HG02610 (cell line): Measurements from ENCODE around the gene CAVIN3.
A peak's percentile ranks its signal among the peaks of the same experiment; 100 is the strongest.
"Not testable (repeated sequence)": the region's sequence is repeated elsewhere in the genome, so short reads cannot be mapped to it uniquely, and the experiment has no call there.

ENCODE experiments used
- ATAC-seq: cut with Tn5 transposase; IDR thresholded peaks from one replicate; pipeline ENCODE4 v1.9.1; 2021; ENCODE audit warnings: mild to moderate bottlenecking, moderate library complexity; ENCODE audit not compliant: unreplicated experiment

CAVIN3 gene

DNA sequence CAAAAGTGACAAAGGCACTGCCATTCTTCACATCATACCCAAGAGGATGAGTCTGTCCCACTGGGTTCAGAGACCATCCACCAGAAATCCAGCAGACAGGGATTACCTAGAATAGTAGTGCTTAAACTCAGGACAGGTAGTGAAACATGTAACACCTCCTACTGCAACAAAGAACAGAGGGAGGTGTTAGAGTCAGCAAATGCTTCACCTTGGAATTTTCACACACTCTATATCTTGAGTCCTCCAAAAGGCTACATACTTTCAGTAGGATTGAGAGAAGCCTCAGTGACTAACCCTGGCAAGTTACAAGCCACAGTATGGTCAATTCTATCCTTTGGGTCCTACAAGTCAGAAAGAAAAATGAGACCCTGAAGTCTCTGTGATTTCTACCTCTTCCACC lies 6.0 kb upstream of the CAVIN3 start:
- ATAC-seq, result no peak

DNA sequence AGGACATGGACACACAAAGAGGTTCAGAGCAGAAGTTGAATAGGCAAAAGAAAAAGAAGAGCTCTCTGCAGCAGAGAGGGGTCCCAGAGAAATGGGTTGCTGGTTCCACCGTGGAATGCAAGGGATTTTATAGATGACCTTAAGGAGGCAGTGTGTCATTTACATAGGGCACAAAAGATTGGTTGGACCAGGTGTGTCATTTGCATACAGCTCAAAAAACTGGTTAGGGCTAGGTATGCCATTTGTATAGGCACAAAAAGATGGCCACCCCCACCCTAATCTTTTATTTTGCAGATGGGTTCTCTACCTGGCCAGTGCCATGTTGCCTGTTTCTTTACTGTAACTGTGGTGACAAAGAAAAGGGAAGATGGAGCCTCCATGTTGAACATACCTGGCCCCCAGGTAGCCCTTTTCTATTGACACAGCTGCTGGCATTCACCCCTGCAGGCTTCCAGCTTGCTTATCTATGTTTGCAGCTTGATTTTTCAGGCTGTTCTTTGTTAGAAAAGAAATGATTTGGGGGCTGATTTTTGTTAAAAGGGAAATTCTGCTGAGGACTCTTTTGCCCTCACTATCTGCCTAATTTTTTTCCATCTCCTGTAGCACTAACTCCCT lies 3.1 kb upstream of the CAVIN3 start:
- no peak for ATAC-seq

DNA sequence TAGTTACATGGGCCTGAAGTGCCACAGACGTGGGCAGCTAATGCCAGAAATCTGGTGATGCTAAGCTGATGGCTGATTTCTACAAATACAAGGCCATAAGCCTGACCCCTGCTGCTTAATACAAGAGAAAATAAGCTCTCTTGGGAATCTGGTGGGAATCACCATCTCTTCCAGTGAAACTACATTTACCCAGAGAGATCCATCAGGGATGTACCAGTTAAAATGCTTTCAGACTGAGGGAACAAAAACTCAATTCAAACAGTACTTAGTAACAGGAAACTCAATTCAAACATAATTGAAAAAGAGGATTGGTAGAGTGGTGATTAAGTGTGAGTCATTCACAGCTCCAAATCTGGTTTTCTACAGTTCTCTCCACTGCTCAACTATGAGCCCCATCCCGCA lies 1.7 kb upstream of the CAVIN3 start:
- ATAC-seq, result no peak

DNA sequence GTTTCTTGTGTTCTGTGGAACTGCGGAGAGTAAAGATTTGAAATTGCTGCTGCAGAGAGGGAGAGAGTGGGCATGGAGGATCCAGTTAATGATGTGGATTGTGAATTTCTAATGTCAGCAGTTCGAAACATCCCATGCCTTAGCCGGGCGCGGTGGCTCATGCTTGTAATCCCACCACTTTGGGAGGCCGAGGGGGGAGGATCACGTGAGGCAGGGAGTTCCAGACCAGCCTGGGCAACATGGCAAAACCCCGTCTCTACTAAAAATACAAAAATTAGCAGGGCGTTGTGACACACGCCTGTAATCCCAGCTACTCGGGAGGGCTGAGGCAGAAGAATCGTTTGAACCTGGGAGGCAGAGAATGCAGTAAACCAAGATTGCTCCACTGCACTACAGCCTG lies 1.1 kb upstream of the CAVIN3 start:
- ATAC-seq, result no peak

DNA sequence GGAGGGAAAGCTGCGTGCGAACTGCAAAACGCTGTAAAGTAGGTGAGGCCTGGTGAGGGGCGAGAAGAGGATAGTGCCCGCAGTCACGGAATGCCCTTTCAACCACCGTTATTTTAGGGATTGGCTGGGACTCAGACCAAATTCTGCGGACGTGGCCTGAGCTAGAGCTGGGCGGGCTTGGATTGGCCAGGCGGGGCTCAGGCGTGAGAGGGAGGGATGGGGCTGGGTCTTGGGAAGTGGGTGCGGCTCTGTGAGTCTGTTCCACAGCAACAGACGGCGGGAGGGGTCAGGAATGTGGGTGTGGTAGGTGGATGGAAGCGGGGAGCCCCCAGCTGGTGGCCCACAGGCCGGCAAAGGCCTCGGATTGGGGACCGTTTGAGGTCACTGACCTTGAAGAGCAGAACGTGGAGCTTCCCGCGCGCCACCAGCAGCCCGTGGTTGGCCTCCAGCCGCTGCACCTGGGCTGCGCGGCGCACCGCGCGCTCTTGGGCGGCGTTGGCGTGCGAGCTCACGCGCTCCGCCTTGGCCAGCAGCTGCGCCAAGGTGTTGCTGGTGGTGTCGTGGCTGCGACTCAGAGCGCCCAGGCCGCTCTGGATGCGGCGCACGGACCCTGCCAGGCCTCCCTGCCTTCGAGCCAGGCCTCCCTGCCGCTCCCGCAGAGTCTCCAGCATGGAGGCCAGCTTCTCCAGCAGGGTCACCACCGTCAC lies 444 bp downstream of the CAVIN3 start:
- ATAC-seq, result peak; percentile 27

DNA sequence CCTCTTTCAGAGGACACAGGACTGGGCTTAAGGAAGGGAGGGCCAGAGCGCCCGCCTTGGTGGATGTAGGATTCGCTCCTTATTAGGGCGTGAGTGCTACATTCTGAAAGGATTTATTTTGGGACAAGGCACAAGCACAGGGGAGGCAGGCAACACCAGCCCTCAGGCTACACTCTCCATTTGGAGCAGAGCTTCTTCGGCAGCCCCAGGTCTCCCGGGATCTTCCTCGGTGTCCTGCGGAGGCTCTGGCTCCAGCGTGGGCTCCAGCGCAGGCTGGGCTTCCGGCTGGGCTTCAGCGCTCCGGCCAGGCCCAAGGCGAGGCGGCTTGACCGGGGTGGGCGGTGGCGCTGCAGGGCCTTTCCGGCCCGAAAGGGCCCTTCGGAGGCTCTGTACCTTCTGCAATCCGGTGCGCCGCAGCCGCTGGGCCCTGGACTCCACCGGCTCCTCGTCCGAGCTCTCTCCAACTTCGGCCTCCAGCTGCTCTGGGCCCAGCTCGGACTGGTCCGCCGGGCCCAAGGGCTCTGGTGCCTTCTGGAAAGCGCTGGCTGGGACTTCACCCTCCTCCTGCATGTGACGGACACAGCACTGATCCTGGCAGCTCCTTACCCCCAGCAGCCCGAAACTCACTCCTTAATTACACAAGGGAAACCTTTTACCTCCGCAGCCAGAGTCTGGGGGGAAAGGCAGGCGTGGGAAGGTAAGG lies 1.1 kb downstream of the CAVIN3 start:
- ATAC-seq, result no peak

DNA sequence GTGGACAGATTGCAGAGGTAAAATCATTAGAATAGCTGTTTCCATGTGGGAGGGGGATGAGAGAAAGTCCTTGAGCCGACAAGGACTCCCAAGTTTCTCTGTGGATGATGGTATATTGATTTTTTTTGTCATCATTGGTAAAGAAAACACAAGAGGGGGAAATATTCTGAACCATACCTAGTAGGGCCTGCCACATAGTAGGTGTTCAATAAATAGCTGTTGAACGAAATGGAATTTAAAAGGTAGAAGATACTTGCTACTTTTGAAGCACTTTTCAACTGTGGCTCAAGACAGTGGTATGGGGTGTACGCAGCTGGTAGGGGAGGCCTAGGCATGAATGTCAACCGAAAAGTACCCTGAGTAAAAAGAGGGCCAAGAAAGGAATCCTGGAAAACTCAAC lies 2.1 kb downstream of the CAVIN3 start:
- ATAC-seq, result no peak

DNA sequence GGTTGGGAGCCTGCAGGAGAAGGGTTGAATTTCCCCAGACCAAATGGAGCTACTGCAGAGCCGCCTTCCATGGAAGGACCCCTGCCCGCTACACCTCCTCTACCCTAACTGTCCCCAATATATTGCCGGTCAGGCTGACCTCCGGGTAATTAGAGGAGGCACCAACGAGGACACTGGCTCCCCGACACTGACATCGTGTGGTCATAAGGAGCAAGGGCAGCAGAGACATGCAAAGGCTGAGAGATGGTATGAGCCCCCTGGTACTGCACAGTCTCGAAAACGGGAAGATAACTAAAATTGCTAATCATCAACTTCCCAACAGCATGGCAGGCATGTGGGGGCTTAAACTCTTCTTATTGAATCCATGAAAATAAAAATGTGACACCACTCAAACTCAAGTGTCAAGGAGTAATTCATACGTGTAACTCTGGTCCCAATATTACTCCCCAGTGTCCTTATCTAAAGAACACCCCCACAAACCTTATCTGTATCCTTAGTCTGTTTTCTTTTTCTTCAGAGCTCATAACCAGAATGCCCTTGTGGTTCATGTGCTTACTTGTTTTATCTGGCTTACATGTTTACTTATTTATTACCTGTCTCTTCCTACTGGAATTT lies 4.4 kb downstream of the CAVIN3 start:
- peak; percentile 67 for ATAC-seq

DNA sequence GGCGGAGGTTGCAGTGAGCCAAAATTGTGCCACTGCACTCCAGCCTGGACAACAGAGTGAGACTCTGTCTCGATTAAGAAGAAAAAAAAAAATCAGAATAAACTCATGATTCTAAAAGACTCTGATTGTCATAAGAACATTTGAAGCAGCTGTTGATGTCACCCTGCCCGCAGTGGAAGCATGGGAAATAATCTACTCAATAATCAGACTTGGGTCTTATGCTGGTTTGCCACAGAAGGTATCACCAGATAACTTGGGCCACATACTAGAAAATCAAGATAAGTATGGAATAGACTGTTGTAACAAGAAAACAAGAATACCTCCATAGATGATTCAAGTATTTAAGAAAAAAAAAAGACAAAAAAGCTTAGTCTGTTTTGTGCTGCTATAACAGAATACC lies 8.2 kb downstream of the CAVIN3 start:
- no peak for ATAC-seq

DNA sequence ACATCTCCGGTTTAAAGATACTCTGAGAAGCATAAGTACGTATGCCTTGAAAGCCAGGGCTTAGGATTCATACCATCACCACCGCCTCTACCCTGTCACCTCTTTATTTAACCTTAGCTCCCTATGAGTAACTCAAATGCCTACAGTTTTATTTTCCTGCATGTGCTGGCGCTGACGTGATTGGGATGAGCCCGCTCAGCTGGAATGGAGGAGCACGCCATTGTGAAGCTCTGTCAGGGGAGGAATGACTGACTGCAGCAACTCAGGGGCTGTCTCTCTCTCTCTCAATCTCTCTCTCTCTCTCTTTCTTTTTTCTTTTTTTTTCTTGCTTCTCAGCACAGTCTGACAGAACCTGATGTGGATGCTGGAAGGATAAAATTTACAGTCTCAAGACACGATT lies 12.4 kb downstream of the CAVIN3 start:
- ATAC-seq, result no peak

DNA sequence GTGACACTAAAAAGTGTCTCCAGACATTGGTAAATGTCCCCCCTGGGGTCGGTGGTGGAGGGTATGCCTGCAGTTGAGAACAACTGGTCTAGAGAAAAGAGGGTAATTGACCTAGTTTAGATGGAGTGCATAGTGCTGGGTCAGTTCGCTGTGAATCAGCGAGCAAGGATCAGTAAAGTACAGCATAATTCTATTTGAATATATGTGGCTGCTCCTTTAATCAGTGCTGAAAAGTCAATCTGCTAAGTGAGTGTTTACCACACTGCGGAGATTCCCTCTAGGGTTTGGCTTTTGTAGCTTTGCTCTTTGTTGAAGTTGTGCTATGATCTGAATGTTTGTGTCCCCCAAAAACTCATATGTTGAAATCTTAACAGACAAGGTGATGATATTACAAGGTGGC lies 15.0 kb downstream of the CAVIN3 start:
- no peak for ATAC-seq

DNA sequence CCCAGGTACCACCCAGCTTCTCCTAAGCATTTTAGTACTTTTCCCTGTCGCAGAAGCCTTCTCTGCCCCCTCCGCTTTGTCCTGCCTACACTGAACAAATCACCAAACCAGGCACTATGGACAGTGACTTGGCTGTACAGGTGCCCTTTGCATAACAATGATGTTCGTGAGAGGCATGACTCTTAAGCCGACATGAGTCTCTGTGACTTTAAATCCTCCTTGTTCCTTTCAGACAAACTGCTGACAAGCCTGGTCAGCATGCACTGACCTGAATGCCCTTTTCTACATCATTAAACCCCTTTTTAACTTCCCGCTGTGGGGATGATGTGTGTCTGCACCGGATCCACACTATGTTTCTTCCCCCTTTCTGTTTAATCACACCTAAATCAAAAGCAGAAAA lies 16.6 kb downstream of the CAVIN3 start:
- ATAC-seq, result no peak

DNA sequence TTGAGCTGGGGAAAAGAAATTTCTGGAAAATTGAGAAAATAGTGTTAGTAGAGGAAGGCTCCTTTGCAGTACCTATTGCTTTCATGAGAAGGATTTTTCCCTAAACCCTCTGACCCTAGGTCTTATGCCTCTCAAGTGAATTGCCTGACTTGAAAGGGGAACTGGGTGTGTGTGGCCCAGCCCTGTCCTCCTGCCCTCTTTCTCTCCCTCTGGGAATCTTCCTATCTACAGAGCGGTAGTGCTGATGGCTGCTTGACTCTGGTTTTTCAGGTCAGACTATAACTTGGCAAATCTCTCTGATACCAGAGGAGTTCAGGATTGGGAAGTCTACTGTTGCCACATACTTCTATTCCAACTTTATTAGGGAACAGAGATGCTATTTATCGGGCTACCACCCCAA lies 19.2 kb downstream of the CAVIN3 start:
- ATAC-seq, result no peak

DNA sequence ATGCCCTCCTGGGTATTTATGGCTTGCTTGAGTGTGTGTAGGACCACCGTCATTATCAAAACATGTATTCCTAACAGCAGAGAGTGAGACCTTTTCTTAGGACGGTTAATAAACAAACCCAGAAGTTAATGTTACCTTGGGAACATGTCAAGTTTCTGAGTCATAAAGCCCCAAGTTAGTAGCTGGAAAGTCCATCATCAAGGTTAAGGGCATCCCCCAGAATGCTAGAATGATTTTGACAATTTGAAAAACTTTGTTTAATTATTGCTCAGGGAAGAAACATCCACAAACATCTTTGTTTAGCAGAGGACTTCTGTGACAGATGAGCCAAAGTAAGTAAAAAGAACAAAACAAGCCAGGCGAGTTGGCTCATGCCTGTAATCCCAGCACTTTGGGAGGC lies 20.0 kb downstream of the CAVIN3 start:
- ATAC-seq, result peak; percentile 50

DNA sequence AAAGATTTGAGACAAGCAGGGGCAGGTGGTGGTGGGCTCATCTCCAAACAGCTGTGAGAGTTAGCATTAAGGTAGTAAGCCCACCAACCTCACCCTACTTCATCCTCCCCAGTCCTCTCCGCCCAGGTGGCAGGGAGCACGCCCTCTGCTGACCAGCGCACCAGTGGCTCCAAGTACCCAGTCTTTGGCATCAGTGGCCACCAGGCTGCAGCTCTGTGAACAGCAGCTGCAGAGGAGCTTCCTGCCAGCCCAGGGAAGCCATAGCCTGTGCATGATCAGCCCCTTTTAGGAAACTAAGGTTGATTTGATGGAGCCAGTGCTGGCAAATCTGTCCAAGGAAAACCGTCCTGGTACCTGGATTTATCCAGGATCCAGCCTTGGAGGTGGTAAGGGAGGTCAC lies 21.7 kb downstream of the CAVIN3 start:
- ATAC-seq, result peak; percentile 73

DNA sequence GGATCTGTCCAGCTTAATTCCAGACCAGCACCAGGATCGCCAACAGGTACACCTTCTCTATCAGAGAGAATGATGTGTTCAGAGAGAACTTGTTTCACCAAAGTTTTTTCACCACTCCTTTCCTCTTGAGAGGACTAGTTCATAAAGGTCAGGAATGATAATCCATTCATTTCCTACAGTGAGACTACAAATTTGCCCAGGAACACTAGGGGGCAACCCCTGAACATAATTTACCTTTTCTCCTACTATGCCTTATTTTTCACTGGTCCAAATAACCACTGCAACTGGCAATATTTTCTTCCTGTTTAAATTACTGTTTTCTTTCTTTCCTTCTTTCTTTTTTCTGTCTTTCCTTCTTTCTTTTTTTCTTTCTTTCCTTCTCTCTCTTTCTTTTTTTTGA lies 22.5 kb downstream of the CAVIN3 start:
- ATAC-seq, result no peak

DNA sequence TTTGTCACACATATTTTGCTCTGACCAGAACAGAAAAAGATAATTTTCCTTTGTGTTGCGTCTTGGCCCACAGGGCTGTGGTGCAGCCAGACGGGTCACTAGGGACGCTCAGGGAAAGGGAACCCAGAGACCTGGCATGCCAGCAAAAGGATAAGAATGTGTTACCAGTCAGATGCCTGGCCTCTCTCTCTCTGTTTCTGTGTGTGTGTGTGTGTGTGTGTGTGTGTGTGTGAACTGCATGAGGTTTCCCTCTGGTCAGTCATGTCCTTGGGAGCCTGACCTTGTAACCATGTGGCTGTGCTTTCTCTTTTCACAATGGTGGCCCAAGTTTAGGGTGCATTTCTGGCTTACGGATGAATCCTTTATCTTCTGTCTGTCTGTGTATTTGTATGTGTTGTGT lies 35.3 kb downstream of the CAVIN3 start:
- no peak for ATAC-seq

DNA sequence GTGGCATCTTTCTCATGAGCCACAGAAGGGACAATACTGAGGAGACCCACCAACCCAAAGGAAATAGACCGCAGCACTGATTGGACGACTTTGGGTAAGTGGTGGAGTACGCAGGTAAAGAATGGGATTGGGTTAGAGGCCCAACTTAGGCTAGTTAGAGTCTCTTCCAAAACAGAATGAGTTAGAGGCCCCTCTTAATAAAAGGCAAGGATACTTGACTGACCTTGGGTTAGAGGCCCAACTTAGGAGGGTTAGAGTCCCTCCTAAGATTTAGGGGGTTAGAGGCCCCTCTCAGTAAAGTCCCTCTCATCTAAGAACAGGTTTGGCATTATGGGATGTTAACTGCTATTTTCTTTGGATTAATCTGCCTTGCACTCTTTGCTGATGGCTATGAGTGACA lies 36.1 kb downstream of the CAVIN3 start:
- no peak for ATAC-seq

DNA sequence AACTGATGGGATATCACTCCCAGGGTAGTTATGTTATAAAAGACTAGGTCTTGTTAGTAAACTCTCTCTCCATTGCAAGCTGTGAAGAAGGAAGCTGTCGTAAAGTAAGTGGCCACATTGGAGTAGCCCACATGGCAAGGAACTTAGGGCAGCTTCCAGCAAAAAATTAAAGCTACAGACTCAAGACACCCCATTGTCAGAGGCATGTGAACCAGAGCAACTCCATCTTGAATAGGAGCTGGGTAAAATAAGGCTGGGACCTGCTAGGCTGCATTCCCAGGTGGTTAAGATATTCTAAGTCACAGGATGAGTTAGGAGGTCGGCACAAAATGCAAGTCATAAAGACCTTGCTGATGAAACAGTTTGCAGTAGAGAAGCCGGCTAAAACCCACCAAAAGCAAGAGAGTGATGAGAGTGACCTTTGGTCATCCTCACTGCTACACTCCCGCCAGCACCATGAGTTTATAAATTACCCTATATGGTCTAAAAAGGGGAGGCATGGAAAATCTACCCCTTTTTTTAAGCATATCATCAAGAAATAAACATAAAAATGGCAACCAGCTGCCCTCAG lies 36.8 kb downstream of the CAVIN3 start:
- ATAC-seq, result no peak

DNA sequence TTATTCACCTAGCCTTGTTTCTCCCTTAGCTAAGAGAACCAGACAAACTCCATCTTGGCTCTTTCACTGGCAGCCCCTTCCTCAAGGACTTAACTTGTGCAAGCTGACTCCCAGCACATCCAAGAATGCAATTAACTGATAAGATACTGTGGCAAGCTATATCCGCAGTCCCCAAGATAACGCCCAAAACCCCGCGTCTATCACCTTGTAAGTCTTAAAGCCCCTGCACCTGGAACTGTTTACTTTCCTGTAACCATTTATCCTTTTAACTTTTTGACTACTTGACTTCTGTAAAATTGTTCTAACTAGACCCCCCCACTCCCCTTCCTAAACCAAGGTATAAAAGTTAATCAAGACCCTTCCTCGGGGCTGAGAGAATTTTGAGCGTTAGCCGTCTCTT lies 39.5 kb downstream of the CAVIN3 start:
- not testable (repeated sequence) for ATAC-seq

DNA sequence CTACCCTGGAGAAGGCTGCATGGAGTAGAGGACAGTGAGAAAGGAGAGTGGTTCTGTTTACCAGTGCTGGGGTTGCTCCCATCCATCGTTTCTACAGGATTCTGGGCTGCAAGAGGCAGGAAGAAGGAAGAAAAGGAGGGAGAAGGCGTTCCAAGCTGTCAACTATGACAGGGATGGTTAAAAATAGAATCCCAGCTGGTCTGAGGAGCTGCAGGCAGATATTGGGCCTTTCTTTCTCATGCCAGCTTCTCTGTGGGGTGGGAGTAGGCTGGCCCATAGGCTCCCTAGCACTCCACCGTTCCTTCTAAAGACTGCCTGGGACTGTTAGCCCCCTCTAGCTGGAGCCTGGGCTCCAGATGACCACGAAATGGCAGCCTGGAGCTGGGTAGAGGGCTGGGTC lies 47.1 kb downstream of the CAVIN3 start:
- no peak for ATAC-seq

DNA sequence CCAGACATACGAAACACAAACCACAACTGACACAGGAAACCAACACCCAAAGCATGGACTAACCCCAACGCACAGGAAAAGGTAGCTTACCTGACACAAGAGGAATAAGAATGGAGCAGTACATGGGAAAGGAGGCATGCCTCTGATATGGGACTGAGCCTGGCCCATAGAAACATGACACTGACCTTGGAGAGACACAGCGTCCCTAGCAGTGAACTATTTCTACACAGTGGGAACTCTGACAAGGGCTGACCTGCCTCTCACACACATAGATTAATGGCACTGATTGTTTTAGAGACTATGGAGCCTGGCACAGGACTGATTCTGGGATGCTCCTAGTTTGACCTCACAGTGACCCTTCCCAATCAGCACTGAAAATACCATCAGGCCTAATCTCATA lies 48.7 kb downstream of the CAVIN3 start:
- no peak for ATAC-seq
